ENCODE data around the gene APOC3. TPM values are rescaled to one million over a fixed set of nuclear protein-coding genes. Genes with fewer than 3 reads are reported as not detected.

APOC3 gene
- polyA plus RNA-seq, 1 donor (not counting 4 experiments of a cell fraction or from before 2014, with no cell fraction given) = not detected

- H3K27ac ChIP-seq (ENCODE audit: control insufficient read depth, insufficient read depth, low read length) = no peak overlapping the region
- FAIRE-seq (no peak), DNase-seq (ENCODE audit: low read depth, low spot score) (no peak)
- H3K4me3 ChIP-seq (ENCODE audit: control insufficient read depth in 2 of 3, extremely low read depth in 1 of 3, insufficient read depth in 2 of 3, low read depth in 1 of 3, low read length in 3 of 3) = no peak overlapping the region
- H3K9ac ChIP-seq (ENCODE audit: control insufficient read depth, extremely low read depth, insufficient read depth, low read length) = no peak overlapping the region
- H3K9me3 ChIP-seq (ENCODE audit: control insufficient read depth, low read depth, low read length) = no peaks in the 10 kb centered on the region
- H3K36me3 ChIP-seq (ENCODE audit: control insufficient read depth in 2 of 2, extremely low read depth in 1 of 2, insufficient read depth in 2 of 2, low read length in 2 of 2) = peaks cover 16% of the 10 kb centered on the region in 2 experiments
- TF ChIP-seq EZH2 (IDR thresholded peaks at IDR 0.05; ENCODE audit: low read length) (no peak), CTCF (optimal IDR thresholded peaks at IDR 0.05 in 1 of 3, IDR thresholded peaks at IDR 0.05 in 1 of 3, conservative IDR thresholded peaks at IDR 0.05 in 1 of 3; ENCODE audit: extremely low read depth in 1 of 3, insufficient read depth in 2 of 3, low read length in 3 of 3) (no peak)
- H3K27me3 ChIP-seq (ENCODE audit: control insufficient read depth, extremely low read depth, insufficient read depth, low read length) = no peaks in the 10 kb centered on the region
- no peaks in the 10 kb centered on the region for H3K79me2 ChIP-seq (ENCODE audit: control insufficient read depth, insufficient read depth, low read length)
- H3K4me2 ChIP-seq (ENCODE audit: control insufficient read depth, extremely low read depth, insufficient read depth, low read depth, low read length) = no peak overlapping the region
- H3K4me1 ChIP-seq (ENCODE audit: control insufficient read depth, extremely low read depth, insufficient read depth, low read length) = peaks cover 18% of the 10 kb centered on the region
- H2AFZ ChIP-seq (ENCODE audit: control insufficient read depth, low read length) = no peak overlapping the region
- dilution Hi-C loops (cut with MboI; ENCODE audit: extremely low pct_ligation_motif_present, low sequenced_read_pairs) = no loop called here
- H3K9me1 ChIP-seq (ENCODE audit: control insufficient read depth, extremely low read depth, insufficient read depth, low read length) = no peaks in the 10 kb centered on the region
- no peaks in the 10 kb centered on the region for H4K20me1 ChIP-seq (ENCODE audit: control insufficient read depth, extremely low read depth, insufficient read depth, low read length)
Observed at GRCh38 chr11:116865696-116866095, 36.0 kb downstream of the APOC3 start.

GRCh38 chr11:116866804-116867455 lies 37.2 kb downstream of the APOC3 start:
- FAIRE-seq (no peak), DNase-seq (ENCODE audit: low read depth, low spot score) (no peak)
- H3K27me3 ChIP-seq (ENCODE audit: control insufficient read depth, extremely low read depth, insufficient read depth, low read length) = no peaks in the 10 kb centered on the region
- H3K36me3 ChIP-seq (ENCODE audit: control insufficient read depth in 2 of 2, extremely low read depth in 1 of 2, insufficient read depth in 2 of 2, low read length in 2 of 2) = peaks cover 14 to 19% of the 10 kb centered on the region in 2 experiments
- H3K4me1 ChIP-seq (ENCODE audit: control insufficient read depth, extremely low read depth, insufficient read depth, low read length) = peaks cover 19% of the 10 kb centered on the region
- TF ChIP-seq EZH2 (IDR thresholded peaks at IDR 0.05; ENCODE audit: low read length) (no peak), CTCF (optimal IDR thresholded peaks at IDR 0.05 in 1 of 3, IDR thresholded peaks at IDR 0.05 in 1 of 3, conservative IDR thresholded peaks at IDR 0.05 in 1 of 3; ENCODE audit: extremely low read depth in 1 of 3, insufficient read depth in 2 of 3, low read length in 3 of 3) (no peak)
- dilution Hi-C loops (cut with MboI; ENCODE audit: extremely low pct_ligation_motif_present, low sequenced_read_pairs) = no loop called here
- no peaks in the 10 kb centered on the region for H3K9me3 ChIP-seq (ENCODE audit: control insufficient read depth, low read depth, low read length)
- no peak overlapping the region for H3K4me2 ChIP-seq (ENCODE audit: control insufficient read depth, extremely low read depth, insufficient read depth, low read depth, low read length)
- no peak overlapping the region for H3K27ac ChIP-seq (ENCODE audit: control insufficient read depth, insufficient read depth, low read length)
- no peaks in the 10 kb centered on the region for H3K9me1 ChIP-seq (ENCODE audit: control insufficient read depth, extremely low read depth, insufficient read depth, low read length)
- H3K4me3 ChIP-seq (ENCODE audit: control insufficient read depth in 2 of 3, extremely low read depth in 1 of 3, insufficient read depth in 2 of 3, low read depth in 1 of 3, low read length in 3 of 3) = no peak overlapping the region
- H3K79me2 ChIP-seq (ENCODE audit: control insufficient read depth, insufficient read depth, low read length) = no peaks in the 10 kb centered on the region
- H4K20me1 ChIP-seq (ENCODE audit: control insufficient read depth, extremely low read depth, insufficient read depth, low read length) = no peaks in the 10 kb centered on the region
- H3K9ac ChIP-seq (ENCODE audit: control insufficient read depth, extremely low read depth, insufficient read depth, low read length) = no peak overlapping the region
- H2AFZ ChIP-seq (ENCODE audit: control insufficient read depth, low read length) = no peak overlapping the region

Measured in keratinocyte (primary cell).